ENCODE measurements around the gene ACAP1.
"Not testable (repeated sequence)": the region's sequence is repeated elsewhere in the genome, so short reads cannot be mapped to it uniquely, and the experiment has no call there.

DNA sequence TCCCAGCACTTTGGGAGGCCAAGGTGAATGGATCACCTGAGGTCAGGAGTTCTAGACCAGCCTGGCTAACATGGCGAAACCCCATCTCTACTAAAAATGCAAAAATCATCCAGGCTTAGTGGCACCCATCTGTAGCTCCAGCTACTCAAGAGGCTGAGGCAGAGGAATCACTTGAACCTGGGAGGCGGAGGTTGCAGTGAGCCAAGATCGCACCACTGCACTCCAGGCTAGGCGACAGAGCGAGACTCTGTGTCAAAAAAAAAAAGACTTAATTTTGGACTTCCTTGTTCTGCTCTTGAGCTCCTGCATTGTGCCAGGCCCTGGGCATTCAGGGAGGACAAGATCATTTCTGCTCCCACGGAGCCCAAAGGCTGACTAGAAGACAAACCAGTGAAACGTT, 1.3 kb downstream of the ACAP1 start:
- not testable (repeated sequence) for TF ChIP-seq CTCF, POLR2AphosphoS5, POLR2A (IDR thresholded peaks at IDR 0.05)
